Lower lobe of right lung (tissue), 2 donors: ENCODE results near the gene ACOT7. TPM values are rescaled to one million over a fixed set of nuclear protein-coding genes. Genes with fewer than 3 reads are reported as not detected.
"Not testable (repeated sequence)": the region's sequence is repeated elsewhere in the genome, so short reads cannot be mapped to it uniquely, and the experiment has no call there.

Source experiments
- ATAC-seq, 2 donors: fragments of 200-7000 bp; cut with Tn5 transposase; one replicate each; pipeline ENCODE4 v1.9.1; 2020 to 2022; ENCODE audit warnings: mild to moderate bottlenecking in 2 of 2, moderate library complexity in 2 of 2
- DNase-seq: peaks from one replicate; pipeline ENCODE4 v3.0.0-alpha.2; 2020
- H3K27ac ChIP-seq: fragments of 200-600 bp; one replicate; pipeline ENCODE4 v1.8.0; 2022
- H3K27me3 ChIP-seq: fragments of 200-600 bp; one replicate; pipeline ENCODE4 v1.8.0; 2022; ENCODE audit warnings: low read depth
- H3K36me3 ChIP-seq: fragments of 200-600 bp; one replicate; pipeline ENCODE4 v1.8.0; 2022; ENCODE audit warnings: mild to moderate bottlenecking
- H3K4me1 ChIP-seq: fragments of 200-600 bp; one replicate; pipeline ENCODE4 v1.8.0; 2022
- H3K4me3 ChIP-seq: fragments of 200-600 bp; one replicate; pipeline ENCODE4 v1.8.0; 2022; ENCODE audit warnings: mild to moderate bottlenecking
- H3K9me3 ChIP-seq: fragments of 200-600 bp; one replicate; pipeline ENCODE4 v1.8.0; 2022
- intact Hi-C: fragments of 100-400 bp; cut with DNase I; formaldehyde crosslinking; loops from one replicate; pipeline ENCODE4 v1.11.0; 2022
- microRNA-seq: library from miRNA; unstranded; fragments of <30 nt; microRNA quantifications from one replicate; pipeline ENCODE4 v1.2.0, GENCODE V29; 2020; ENCODE audit warnings: borderline number of aligned reads
- total RNA-seq: library from RNA; stranded (reverse); fragmentation: NEBNext Ultra II Directional; extraction: Animal tissue kit (Norgen Biotek cat#: 25700); gene quantifications from one replicate; pipeline ENCODE4 v1.2.1, GENCODE V29; 2021
- TF ChIP-seq, protein P1 (sequence below): fragments of 200-600 bp; IDR thresholded peaks from one replicate; pipeline ENCODE4 v1.8.0; 2022; ENCODE audit warnings: antibody characterized with exemption, mild to moderate bottlenecking
- donor health status: DM: no; HTN: yes; CAD: no; lungs with severe emphysema.

Gene ACOT7
- total RNA-seq, 1 donor from 2014 or later = 28.5 TPM

DNA sequence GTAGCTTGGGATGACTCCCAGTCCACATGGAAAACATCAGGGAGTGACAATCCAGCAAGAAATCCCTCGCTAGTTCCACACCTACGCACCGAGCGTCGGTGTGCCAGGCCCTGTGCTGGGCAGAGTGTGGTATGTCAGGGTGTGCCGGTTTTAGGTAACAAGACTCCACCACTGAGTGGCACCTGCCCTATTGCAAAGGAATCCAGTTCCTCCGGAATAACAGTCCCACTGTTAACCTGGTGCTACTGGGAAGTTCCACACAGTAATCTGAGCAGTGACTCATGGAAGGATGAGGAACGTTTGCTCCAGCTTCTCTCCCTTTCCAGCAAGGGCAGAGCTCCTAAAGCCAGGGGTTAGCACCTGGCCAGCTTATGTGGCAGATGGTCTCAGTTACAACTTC, 173.3 kb downstream of the ACOT7 start:
- Histone ChIP-seq H3K27me3 (no peaks in the 10 kb centered on the region), H3K36me3 (peaks cover 36% of the 10 kb centered on the region), H3K9me3 (no peaks in the 10 kb centered on the region), H3K4me3 (no peak overlapping the region), H3K4me1 (peaks cover 7% of the 10 kb centered on the region), H3K27ac (no peak overlapping the region)
- intact Hi-C loops = no loop called here
- peak; percentile 52 to 80 for ATAC-seq
- DNase-seq = no peak
- TF ChIP-seq, protein P1, sequence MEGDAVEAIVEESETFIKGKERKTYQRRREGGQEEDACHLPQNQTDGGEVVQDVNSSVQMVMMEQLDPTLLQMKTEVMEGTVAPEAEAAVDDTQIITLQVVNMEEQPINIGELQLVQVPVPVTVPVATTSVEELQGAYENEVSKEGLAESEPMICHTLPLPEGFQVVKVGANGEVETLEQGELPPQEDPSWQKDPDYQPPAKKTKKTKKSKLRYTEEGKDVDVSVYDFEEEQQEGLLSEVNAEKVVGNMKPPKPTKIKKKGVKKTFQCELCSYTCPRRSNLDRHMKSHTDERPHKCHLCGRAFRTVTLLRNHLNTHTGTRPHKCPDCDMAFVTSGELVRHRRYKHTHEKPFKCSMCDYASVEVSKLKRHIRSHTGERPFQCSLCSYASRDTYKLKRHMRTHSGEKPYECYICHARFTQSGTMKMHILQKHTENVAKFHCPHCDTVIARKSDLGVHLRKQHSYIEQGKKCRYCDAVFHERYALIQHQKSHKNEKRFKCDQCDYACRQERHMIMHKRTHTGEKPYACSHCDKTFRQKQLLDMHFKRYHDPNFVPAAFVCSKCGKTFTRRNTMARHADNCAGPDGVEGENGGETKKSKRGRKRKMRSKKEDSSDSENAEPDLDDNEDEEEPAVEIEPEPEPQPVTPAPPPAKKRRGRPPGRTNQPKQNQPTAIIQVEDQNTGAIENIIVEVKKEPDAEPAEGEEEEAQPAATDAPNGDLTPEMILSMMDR = no peak

DNA sequence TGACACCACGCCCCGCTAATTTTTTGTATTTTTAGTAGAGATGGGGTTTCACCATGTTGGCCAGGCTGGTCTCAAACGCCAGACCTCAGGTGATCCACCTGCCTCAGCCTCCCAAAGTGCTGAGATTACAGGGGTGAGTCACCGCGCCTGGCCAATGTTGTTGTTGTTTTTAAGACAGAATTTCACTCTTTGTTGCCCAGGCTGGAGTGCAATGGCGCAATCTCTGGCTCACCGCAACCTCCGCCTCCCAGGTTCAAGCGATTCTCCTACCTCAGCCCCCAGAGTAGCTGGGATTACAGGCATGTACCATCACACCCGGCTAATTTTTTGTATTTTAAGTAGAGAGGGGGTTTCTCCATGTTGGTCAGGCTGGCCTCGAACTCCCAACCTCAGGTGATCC, 173.9 kb downstream of the ACOT7 start:
- H3K27ac ChIP-seq, H3K4me3 ChIP-seq, H3K9me3 ChIP-seq, H3K4me1 ChIP-seq, DNase-seq, H3K27me3 ChIP-seq, intact Hi-C loops, ATAC-seq: not testable (repeated sequence)
- H3K36me3 ChIP-seq = peaks cover 30% of the 10 kb centered on the region

DNA sequence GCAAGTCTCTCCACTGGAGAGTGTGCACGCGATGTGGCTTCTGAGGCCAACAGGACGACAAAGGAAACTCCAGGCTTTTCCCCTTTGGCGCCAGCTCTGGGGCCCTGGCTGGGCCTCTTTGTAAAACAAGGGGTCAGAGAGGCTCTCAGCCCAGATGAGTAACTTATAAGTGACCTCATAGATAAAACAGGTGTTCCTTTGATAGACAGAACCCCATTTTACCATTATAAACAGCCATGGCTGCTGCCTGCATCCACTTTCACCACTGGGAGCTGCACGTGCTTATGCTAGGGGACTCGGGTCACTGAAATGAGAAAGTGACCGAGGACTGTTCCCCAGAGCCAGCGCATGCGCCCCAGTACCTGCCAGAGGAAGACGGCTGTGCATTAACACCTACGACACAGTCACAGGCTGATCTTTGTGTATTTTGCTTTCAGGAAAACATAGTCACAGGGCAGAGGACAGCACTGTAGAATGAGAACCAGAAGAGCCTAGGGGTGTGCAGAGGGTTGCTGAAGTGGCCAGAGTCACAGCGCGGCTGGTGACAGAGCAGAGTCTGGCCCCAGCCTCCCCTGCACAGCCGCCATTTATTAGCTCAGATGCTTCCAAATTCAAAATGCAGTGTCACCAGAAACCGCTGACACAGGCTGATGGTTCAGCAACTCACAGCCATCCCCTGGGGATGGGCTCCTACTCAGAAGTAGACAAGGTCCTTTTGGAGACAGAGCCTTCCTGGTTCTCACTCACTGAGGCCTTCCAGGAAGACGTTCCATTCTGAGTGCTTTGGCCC, 175.0 kb downstream of the ACOT7 start:
- Histone ChIP-seq H3K27me3 (no peaks in the 10 kb centered on the region), H3K4me1 (peaks cover 7% of the 10 kb centered on the region), H3K27ac (no peak overlapping the region), H3K4me3 (no peak overlapping the region), H3K9me3 (no peaks in the 10 kb centered on the region), H3K36me3 (peaks cover 19% of the 10 kb centered on the region)
- TF ChIP-seq, protein P1 = no peak
- intact Hi-C loops = no loop called here
- peak; percentile 5 to 45 for ATAC-seq
- DNase-seq = no peak

Small RNA genes lying within 50 kb of the gene (microRNA-seq; reads per million reads assigned to microRNA genes)
- gene MIR4252 = not detected

Other genes starting within 250 kb of the ACOT7 start
- 0.56 TPM for gene CHD5, start 213.4 kb downstream of the ACOT7 start, total RNA-seq
- gene RPL22, start 194.2 kb downstream of the ACOT7 start, total RNA-seq = 317 TPM
- gene RNF207, start 187.6 kb downstream of the ACOT7 start, total RNA-seq = 14.0 TPM
- gene ICMT, start 157.8 kb downstream of the ACOT7 start, total RNA-seq = 49.0 TPM
- gene HES3, start 149.6 kb downstream of the ACOT7 start, total RNA-seq = not detected
- 16.6 TPM for gene GPR153, start 132.7 kb downstream of the ACOT7 start, total RNA-seq
- gene HES2, start 26.2 kb upstream of the ACOT7 start, total RNA-seq = 6.4 TPM
- 8.3 TPM for gene ESPN, start 31.0 kb upstream of the ACOT7 start, total RNA-seq
- gene TNFRSF25, start 72.4 kb upstream of the ACOT7 start, total RNA-seq = 8.2 TPM
- 9.5 TPM for gene PLEKHG5, start 97.9 kb upstream of the ACOT7 start, total RNA-seq
- 19.4 TPM for gene NOL9, start 160.7 kb upstream of the ACOT7 start, total RNA-seq
- 0.27 TPM for gene TAS1R1, start 161.5 kb upstream of the ACOT7 start, total RNA-seq
- 36.5 TPM for gene ZBTB48, start 186.2 kb upstream of the ACOT7 start, total RNA-seq
- gene KLHL21, start 209.1 kb upstream of the ACOT7 start, total RNA-seq = 22.6 TPM
- 10.2 TPM for gene PHF13, start 220.0 kb upstream of the ACOT7 start, total RNA-seq
- 15.7 TPM for gene THAP3, start 231.1 kb upstream of the ACOT7 start, total RNA-seq